HG03159 (cell line): ENCODE results near the gene SETBP1.

Experiments used
- ATAC-seq: cut with Tn5 transposase; IDR thresholded peaks from one replicate; pipeline ENCODE4 v1.9.1; 2021; ENCODE audit warnings: mild to moderate bottlenecking, moderate library complexity; ENCODE audit not compliant: unreplicated experiment

Gene SETBP1

GRCh38 chr18:44895176-44895798 is 214.6 kb downstream of the SETBP1 start:
- no peak for ATAC-seq

GRCh38 chr18:44896846-44897245 is 216.2 kb downstream of the SETBP1 start:
- no peak for ATAC-seq

- ATAC-seq, result no peak
Observed at GRCh38 chr18:44897411-44897810, 216.7 kb downstream of the SETBP1 start.

- no peak for ATAC-seq
Observed at GRCh38 chr18:44897816-44898215, 217.1 kb downstream of the SETBP1 start.

GRCh38 chr18:44898498-44898897 is 217.8 kb downstream of the SETBP1 start:
- ATAC-seq, result no peak

- ATAC-seq, result no peak
Observed at GRCh38 chr18:44899832-44900231, 219.1 kb downstream of the SETBP1 start.

- no peak for ATAC-seq
Observed at GRCh38 chr18:44900627-44901026, 219.9 kb downstream of the SETBP1 start.

GRCh38 chr18:44901283-44901682 is 220.6 kb downstream of the SETBP1 start:
- no peak for ATAC-seq

- ATAC-seq, result no peak
Observed at GRCh38 chr18:44903327-44903726, 222.6 kb downstream of the SETBP1 start.

- no peak for ATAC-seq
Observed at GRCh38 chr18:44904768-44905167, 224.1 kb downstream of the SETBP1 start.

GRCh38 chr18:44909191-44909719 is 228.6 kb downstream of the SETBP1 start:
- peak; percentile 75 for ATAC-seq

GRCh38 chr18:44911260-44911659 is 230.6 kb downstream of the SETBP1 start:
- ATAC-seq, result no peak

- ATAC-seq, result peak; percentile 38
Observed at GRCh38 chr18:44911773-44912172, 231.1 kb downstream of the SETBP1 start.

- no peak for ATAC-seq
Observed at GRCh38 chr18:44912740-44913478, 232.2 kb downstream of the SETBP1 start.

- no peak for ATAC-seq
Observed at GRCh38 chr18:44914028-44914427, 233.3 kb downstream of the SETBP1 start.

- ATAC-seq, result no peak
Observed at GRCh38 chr18:44915213-44915612, 234.5 kb downstream of the SETBP1 start.

GRCh38 chr18:44915661-44916060 is 235.0 kb downstream of the SETBP1 start:
- ATAC-seq, result no peak

GRCh38 chr18:44916429-44917207 is 235.9 kb downstream of the SETBP1 start:
- ATAC-seq, result no peak

- no peak for ATAC-seq
Observed at GRCh38 chr18:44917216-44918141, 236.8 kb downstream of the SETBP1 start.

- ATAC-seq, result no peak
Observed at GRCh38 chr18:44918142-44918476, 237.4 kb downstream of the SETBP1 start.

- no peak for ATAC-seq
Observed at GRCh38 chr18:44920441-44920840, 239.8 kb downstream of the SETBP1 start.
